Measurements from ENCODE around the gene QRFP.

Gene QRFP

GRCh38 chr9:130885484-130886375 is 10.9 kb downstream of the QRFP start:
- no peaks in the 10 kb centered on the region for H3K27me3 Mint-ChIP-seq (ENCODE audit: low read depth)
- no peak overlapping the region for H3K4me3 Mint-ChIP-seq
- no peak overlapping the region for H3K27ac Mint-ChIP-seq
- DNase-seq (ENCODE audit: low spot score), result no peak
- H3K36me3 Mint-ChIP-seq (ENCODE audit: low read depth), result peaks cover 17% of the 10 kb centered on the region
- no peaks in the 10 kb centered on the region for H3K9me3 Mint-ChIP-seq
- H3K4me1 Mint-ChIP-seq (ENCODE audit: low read depth), result no peaks in the 10 kb centered on the region

GRCh38 chr9:130884542-130885483 is 11.8 kb downstream of the QRFP start:
- Mint-ChIP-seq H3K27ac (no peak overlapping the region), H3K4me1 (ENCODE audit: low read depth) (no peaks in the 10 kb centered on the region), H3K27me3 (ENCODE audit: low read depth) (no peaks in the 10 kb centered on the region), H3K9me3 (no peaks in the 10 kb centered on the region), H3K4me3 (no peak overlapping the region), H3K36me3 (ENCODE audit: low read depth) (peaks cover 18% of the 10 kb centered on the region)
- no peak for DNase-seq (ENCODE audit: low spot score)

GRCh38 chr9:130884111-130884531 is 12.5 kb downstream of the QRFP start:
- no peak for DNase-seq (ENCODE audit: low spot score)
- H3K4me3 Mint-ChIP-seq, result no peak overlapping the region
- H3K4me1 Mint-ChIP-seq (ENCODE audit: low read depth), result no peaks in the 10 kb centered on the region
- H3K9me3 Mint-ChIP-seq, result no peaks in the 10 kb centered on the region
- peaks cover 18% of the 10 kb centered on the region for H3K36me3 Mint-ChIP-seq (ENCODE audit: low read depth)
- H3K27ac Mint-ChIP-seq, result no peak overlapping the region
- H3K27me3 Mint-ChIP-seq (ENCODE audit: low read depth), result no peaks in the 10 kb centered on the region

GRCh38 chr9:130883479-130883878 is 13.1 kb downstream of the QRFP start:
- Mint-ChIP-seq H3K4me3 (no peak overlapping the region), H3K27me3 (ENCODE audit: low read depth) (no peaks in the 10 kb centered on the region), H3K9me3 (no peaks in the 10 kb centered on the region), H3K27ac (no peak overlapping the region), H3K36me3 (ENCODE audit: low read depth) (peaks cover 18% of the 10 kb centered on the region), H3K4me1 (ENCODE audit: low read depth) (no peaks in the 10 kb centered on the region)
- no peak for DNase-seq (ENCODE audit: low spot score)

GRCh38 chr9:130882696-130883225 is 13.9 kb downstream of the QRFP start:
- DNase-seq (ENCODE audit: low spot score), result no peak
- no peak overlapping the region for H3K4me3 Mint-ChIP-seq
- H3K4me1 Mint-ChIP-seq (ENCODE audit: low read depth), result no peaks in the 10 kb centered on the region
- no peak overlapping the region for H3K27ac Mint-ChIP-seq
- no peaks in the 10 kb centered on the region for H3K27me3 Mint-ChIP-seq (ENCODE audit: low read depth)
- H3K9me3 Mint-ChIP-seq, result no peaks in the 10 kb centered on the region
- H3K36me3 Mint-ChIP-seq (ENCODE audit: low read depth), result peaks cover 20% of the 10 kb centered on the region

GRCh38 chr9:130881516-130881915 is 15.1 kb downstream of the QRFP start:
- no peaks in the 10 kb centered on the region for H3K4me1 Mint-ChIP-seq (ENCODE audit: low read depth)
- H3K9me3 Mint-ChIP-seq, result no peaks in the 10 kb centered on the region
- DNase-seq (ENCODE audit: low spot score), result no peak
- no peak overlapping the region for H3K4me3 Mint-ChIP-seq
- peaks cover 23% of the 10 kb centered on the region for H3K36me3 Mint-ChIP-seq (ENCODE audit: low read depth)
- H3K27ac Mint-ChIP-seq, result no peak overlapping the region
- no peaks in the 10 kb centered on the region for H3K27me3 Mint-ChIP-seq (ENCODE audit: low read depth)

- Mint-ChIP-seq H3K27ac (no peak overlapping the region), H3K4me1 (ENCODE audit: low read depth) (no peaks in the 10 kb centered on the region), H3K36me3 (ENCODE audit: low read depth) (peaks cover 21% of the 10 kb centered on the region), H3K9me3 (no peaks in the 10 kb centered on the region), H3K27me3 (ENCODE audit: low read depth) (no peaks in the 10 kb centered on the region), H3K4me3 (no peak overlapping the region)
- no peak for DNase-seq (ENCODE audit: low spot score)
These were observed 15.9 kb downstream of the QRFP start for GRCh38 chr9:130880599-130881220.

GRCh38 chr9:130879863-130880411 is 16.7 kb downstream of the QRFP start:
- no peak for DNase-seq (ENCODE audit: low spot score)
- Mint-ChIP-seq H3K4me1 (ENCODE audit: low read depth) (no peaks in the 10 kb centered on the region), H3K4me3 (no peak overlapping the region), H3K36me3 (ENCODE audit: low read depth) (peaks cover 21% of the 10 kb centered on the region), H3K27ac (no peak overlapping the region), H3K9me3 (no peaks in the 10 kb centered on the region), H3K27me3 (ENCODE audit: low read depth) (no peaks in the 10 kb centered on the region)

GRCh38 chr9:130878295-130878694 is 18.3 kb downstream of the QRFP start:
- Mint-ChIP-seq H3K36me3 (ENCODE audit: low read depth) (peaks cover 23% of the 10 kb centered on the region), H3K9me3 (no peaks in the 10 kb centered on the region), H3K4me1 (ENCODE audit: low read depth) (no peaks in the 10 kb centered on the region), H3K4me3 (no peak overlapping the region), H3K27ac (no peak overlapping the region), H3K27me3 (ENCODE audit: low read depth) (no peaks in the 10 kb centered on the region)
- DNase-seq (ENCODE audit: low spot score), result no peak

GRCh38 chr9:130877300-130877699 is 19.3 kb downstream of the QRFP start:
- peaks cover 24% of the 10 kb centered on the region for H3K36me3 Mint-ChIP-seq (ENCODE audit: low read depth)
- no peaks in the 10 kb centered on the region for H3K9me3 Mint-ChIP-seq
- DNase-seq (ENCODE audit: low spot score), result no peak
- no peak overlapping the region for H3K4me3 Mint-ChIP-seq
- H3K4me1 Mint-ChIP-seq (ENCODE audit: low read depth), result no peaks in the 10 kb centered on the region
- no peaks in the 10 kb centered on the region for H3K27me3 Mint-ChIP-seq (ENCODE audit: low read depth)
- no peak overlapping the region for H3K27ac Mint-ChIP-seq

- DNase-seq (ENCODE audit: low spot score), result no peak
- Mint-ChIP-seq H3K4me3 (no peak overlapping the region), H3K4me1 (ENCODE audit: low read depth) (no peaks in the 10 kb centered on the region), H3K36me3 (ENCODE audit: low read depth) (peaks cover 22% of the 10 kb centered on the region), H3K27me3 (ENCODE audit: low read depth) (no peaks in the 10 kb centered on the region), H3K9me3 (no peaks in the 10 kb centered on the region), H3K27ac (no peak overlapping the region)
These were observed 21.8 kb downstream of the QRFP start for GRCh38 chr9:130874783-130875182.

GRCh38 chr9:130873966-130874365 is 22.6 kb downstream of the QRFP start:
- no peaks in the 10 kb centered on the region for H3K4me1 Mint-ChIP-seq (ENCODE audit: low read depth)
- H3K9me3 Mint-ChIP-seq, result no peaks in the 10 kb centered on the region
- DNase-seq (ENCODE audit: low spot score), result no peak
- H3K27me3 Mint-ChIP-seq (ENCODE audit: low read depth), result no peaks in the 10 kb centered on the region
- H3K27ac Mint-ChIP-seq, result no peak overlapping the region
- no peak overlapping the region for H3K4me3 Mint-ChIP-seq
- H3K36me3 Mint-ChIP-seq (ENCODE audit: low read depth), result peaks cover 22% of the 10 kb centered on the region

GRCh38 chr9:130872912-130873503 is 23.6 kb downstream of the QRFP start:
- H3K27ac Mint-ChIP-seq, result no peak overlapping the region
- peaks cover 20% of the 10 kb centered on the region for H3K36me3 Mint-ChIP-seq (ENCODE audit: low read depth)
- no peak for DNase-seq (ENCODE audit: low spot score)
- no peaks in the 10 kb centered on the region for H3K27me3 Mint-ChIP-seq (ENCODE audit: low read depth)
- no peak overlapping the region for H3K4me3 Mint-ChIP-seq
- H3K9me3 Mint-ChIP-seq, result no peaks in the 10 kb centered on the region
- no peaks in the 10 kb centered on the region for H3K4me1 Mint-ChIP-seq (ENCODE audit: low read depth)

Data from T-helper 2 cell treated with Interferon-gamma antibody and Interleukin-4, amounts not matched to agents 5 μg/mL and 100 μg/mL, for 36 hours (primary cell).